WI38 (cell line): ENCODE measurements around the gene LRTM2.

Experiments
- H3K4me3 ChIP-seq: 2 replicates; pipeline ENCODE4 v1.5.1; 2011; ENCODE audit warnings: low read depth, mild to moderate bottlenecking, control low read depth, low read length
- CTCF ChIP-seq: IDR thresholded peaks from 2 replicates; pipeline ENCODE4 v1.5.1; 2012; ENCODE audit warnings: low read depth, mild to moderate bottlenecking, control low read depth, low read length

Gene LRTM2

GRCh38 chr12:1838205-1838993 lies 18.0 kb downstream of the LRTM2 start:
- H3K4me3 ChIP-seq, result no peak overlapping the region
- TF ChIP-seq CTCF, result no peak

- no peak for TF ChIP-seq CTCF
- no peak overlapping the region for H3K4me3 ChIP-seq
Measured at GRCh38 chr12:1838994-1839365, 18.6 kb downstream of the LRTM2 start.

- no peak for TF ChIP-seq CTCF
- H3K4me3 ChIP-seq, result no peak overlapping the region
Measured at GRCh38 chr12:1839464-1839863, 19.1 kb downstream of the LRTM2 start.

GRCh38 chr12:1839956-1840951 lies 19.9 kb downstream of the LRTM2 start:
- TF ChIP-seq CTCF, result no peak

GRCh38 chr12:1840981-1841425 lies 20.6 kb downstream of the LRTM2 start:
- TF ChIP-seq CTCF, result no peak
- H3K4me3 ChIP-seq, result no peak overlapping the region

More at GRCh38 chr12:1839956-1840951, 19.9 kb downstream of the LRTM2 start:
- H3K4me3 ChIP-seq, result no peak overlapping the region

GRCh38 chr12:1841586-1842182 lies 21.3 kb downstream of the LRTM2 start:
- TF ChIP-seq CTCF, result no peak
- no peak overlapping the region for H3K4me3 ChIP-seq
